Stimulated activated CD8-positive, alpha-beta memory T cell treated with anti-CD3 and anti-CD28 coated beads, Interleukin-12 subunit alpha, Interleukin-12 subunit beta, amount 100 ng/mL, for 24 hours (primary cell): ENCODE results near the gene EEF1AKMT3.
A peak's percentile ranks its signal among the peaks of the same experiment; 100 is the strongest.
"Not testable (repeated sequence)": the region's sequence is repeated elsewhere in the genome, so short reads cannot be mapped to it uniquely, and the experiment has no call there.

Experiments used
- DNase-seq: peaks from one replicate; pipeline ENCODE4 v3.0.0-alpha.2; 2020; ENCODE audit errors: extremely low read depth

The EEF1AKMT3 gene

GRCh38 chr12:57765698-57766463 lies 6.5 kb upstream of the EEF1AKMT3 start:
- no peak for DNase-seq

- no peak for DNase-seq
These were observed 5.7 kb upstream of the EEF1AKMT3 start, which contains the start of gene CYP27B1 for GRCh38 chr12:57766464-57767304. CYP27B1 (minus strand) TSS chr12:57767078; CDS start chr12:57767041, 37 bp downstream.

- DNase-seq: no peak
These were observed 5.1 kb upstream of the EEF1AKMT3 start for GRCh38 chr12:57767305-57767698.

- DNase-seq: no peak
These were observed 4.5 kb upstream of the EEF1AKMT3 start for GRCh38 chr12:57767876-57768275.

GRCh38 chr12:57769594-57769993 lies 2.8 kb upstream of the EEF1AKMT3 start:
- no peak for DNase-seq

- no peak for DNase-seq
These were observed 1.7 kb upstream of the EEF1AKMT3 start for GRCh38 chr12:57770734-57771133.

- DNase-seq: peak; percentile 75
These were observed 1.1 kb upstream of the EEF1AKMT3 start for GRCh38 chr12:57771236-57771872.

GRCh38 chr12:57771873-57772428 lies 463 bp upstream of the EEF1AKMT3 start, which contains the start of gene METTL1:
METTL1 (minus strand) TSS chr12:57772105; CDS start chr12:57772083, 22 bp downstream.
- peak; percentile 85 for DNase-seq

- not testable (repeated sequence) for DNase-seq
These were observed 2.2 kb downstream of the EEF1AKMT3 start for GRCh38 chr12:57774634-57775033.

GRCh38 chr12:57775044-57775443 lies 2.6 kb downstream of the EEF1AKMT3 start:
- no peak for DNase-seq

- DNase-seq: no peak
These were observed 3.3 kb downstream of the EEF1AKMT3 start for GRCh38 chr12:57775563-57776246.

- DNase-seq: no peak
These were observed 3.8 kb downstream of the EEF1AKMT3 start for GRCh38 chr12:57776247-57776587.

- DNase-seq: no peak
These were observed 5.0 kb downstream of the EEF1AKMT3 start for GRCh38 chr12:57777367-57777766.

- no peak for DNase-seq
These were observed 5.5 kb downstream of the EEF1AKMT3 start for GRCh38 chr12:57777911-57778310.

- DNase-seq: no peak
These were observed 7.3 kb downstream of the EEF1AKMT3 start for GRCh38 chr12:57779736-57780135.

GRCh38 chr12:57780284-57780897 lies 8.0 kb downstream of the EEF1AKMT3 start:
- DNase-seq: no peak

- DNase-seq: no peak
These were observed 8.8 kb downstream of the EEF1AKMT3 start for GRCh38 chr12:57781244-57781643.

GRCh38 chr12:57781801-57782200 lies 9.4 kb downstream of the EEF1AKMT3 start:
- no peak for DNase-seq

GRCh38 chr12:57782243-57782607 lies 9.8 kb downstream of the EEF1AKMT3 start:
- no peak for DNase-seq

GRCh38 chr12:57782608-57783465 lies 10.4 kb downstream of the EEF1AKMT3 start, which contains the start of gene TSFM:
TSFM (plus strand) TSS chr12:57782787; CDS start chr12:57782802, 15 bp downstream.
- DNase-seq: peak; percentile 91
